ENCODE results near the gene TRIP12.

GRCh38 chr2:229875549-229875948 lies 46.3 kb downstream of the TRIP12 start:
- TF ChIP-seq CTCF (IDR thresholded peaks at IDR 0.05) (no peak), POLR2AphosphoS5 (IDR thresholded peaks at IDR 0.05) (no peak), POLR2A (IDR thresholded peaks at IDR 0.05) (no peak)
